Activated CD4-positive, alpha-beta T cell treated with anti-CD3 and anti-CD28 coated beads, Interleukin-2, Interleukin-6, amounts not matched to agents 100 ng/mL and 50 ng/mL, durations not matched to agents 16 hours and 8 hours (primary cell): ENCODE data around the gene RNASE13.
"Not testable (repeated sequence)": the region's sequence is repeated elsewhere in the genome, so short reads cannot be mapped to it uniquely, and the experiment has no call there.

Source experiments
- DNase-seq: peaks from one replicate; pipeline ENCODE4 v3.0.0-alpha.2; 2020

Gene RNASE13

GRCh38 chr14:21040941-21041340 lies 6.3 kb upstream of the RNASE13 start:
- not testable (repeated sequence) for DNase-seq

GRCh38 chr14:21040370-21040925 lies 5.8 kb upstream of the RNASE13 start:
- DNase-seq = no peak

GRCh38 chr14:21039585-21040369 lies 5.2 kb upstream of the RNASE13 start:
- peak; percentile 30 for DNase-seq

GRCh38 chr14:21038441-21039422 lies 4.1 kb upstream of the RNASE13 start:
- DNase-seq = no peak

DNA sequence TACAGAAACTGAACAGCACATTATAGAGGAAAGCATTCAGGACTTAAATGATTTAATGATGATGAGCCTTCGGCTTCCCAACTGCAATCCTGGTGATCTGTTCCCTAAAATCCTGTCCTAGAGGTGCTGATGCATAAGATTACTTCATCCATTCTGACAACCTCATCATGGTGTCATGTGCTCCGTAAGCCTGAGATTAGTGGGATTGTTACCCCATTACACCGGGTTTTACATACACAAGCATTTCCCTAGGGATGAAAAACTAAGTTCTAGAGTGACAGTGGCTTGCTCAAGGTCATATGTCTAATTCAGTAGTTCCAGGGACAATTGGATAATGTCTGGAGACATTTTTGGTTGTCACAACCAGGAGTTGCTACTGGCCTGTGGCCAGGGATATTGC lies 2.5 kb upstream of the RNASE13 start:
- DNase-seq = no peak

GRCh38 chr14:21036751-21037150 lies 2.1 kb upstream of the RNASE13 start:
- DNase-seq = no peak

GRCh38 chr14:21033133-21033698 lies 1.4 kb downstream of the RNASE13 start:
- DNase-seq = no peak

DNA sequence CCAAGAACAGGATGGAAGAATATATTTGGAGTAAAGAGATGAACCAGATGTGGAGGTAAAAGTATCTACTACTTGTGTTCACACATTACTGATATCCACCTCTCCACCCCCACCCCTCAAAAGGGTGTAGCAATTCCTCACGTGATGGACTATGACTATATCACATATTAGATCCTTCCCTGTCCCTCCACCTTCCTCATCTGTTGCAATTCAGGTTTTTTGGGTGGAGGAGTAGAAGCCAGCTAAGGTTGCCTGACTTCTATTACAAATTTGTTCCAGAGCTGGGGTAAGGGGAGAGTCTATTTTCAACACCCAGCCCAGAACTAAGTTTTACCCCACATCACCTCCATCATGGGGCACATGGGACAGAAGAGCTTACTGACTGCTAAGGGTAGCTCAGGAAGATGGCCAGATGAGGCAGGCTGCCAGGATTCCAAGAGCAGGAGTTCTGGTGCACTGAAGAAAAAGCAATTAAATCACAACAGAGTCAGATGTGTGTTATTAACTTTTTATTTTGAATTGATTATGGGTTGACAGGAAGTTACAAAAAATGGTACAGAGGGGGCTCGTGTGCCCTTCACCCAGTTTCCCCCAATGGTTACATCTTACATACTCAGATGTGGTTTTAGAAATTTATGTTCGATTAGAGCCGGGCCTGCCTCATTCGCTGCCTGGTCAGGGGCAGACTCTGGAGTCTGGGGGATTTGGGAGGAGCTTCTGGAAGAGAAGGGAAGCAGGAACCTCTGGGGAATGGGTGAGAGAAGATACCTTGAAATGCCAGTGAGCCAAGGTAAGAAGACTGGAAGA lies 2.1 kb downstream of the RNASE13 start:
- no peak for DNase-seq

GRCh38 chr14:21030531-21030930 lies 4.1 kb downstream of the RNASE13 start:
- DNase-seq = no peak

DNA sequence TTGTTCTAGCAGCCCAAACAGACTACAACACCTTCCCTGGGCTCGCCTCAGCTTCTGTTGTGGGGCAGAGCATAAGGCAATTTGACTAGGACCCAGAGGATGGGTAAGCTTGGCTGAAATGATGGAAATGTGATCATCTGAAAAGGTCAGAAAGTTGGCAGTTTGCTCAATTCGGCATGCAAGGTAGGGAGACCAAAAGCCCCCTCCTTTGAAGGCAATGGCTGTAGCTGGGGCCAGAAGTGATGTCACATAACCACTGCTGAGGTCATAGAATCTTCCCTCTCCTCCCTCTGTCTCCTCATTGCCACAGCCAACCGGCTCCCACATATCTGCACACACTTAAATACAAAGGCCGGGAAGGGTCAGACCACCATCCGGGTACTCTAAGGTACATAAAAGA lies 4.7 kb downstream of the RNASE13 start, which contains the start of gene TPPP2:
TSS of gene TPPP2 (plus strand) at position 301 of the 400 bp plus-strand sequence. CDS start 365 bp downstream, outside the sequence.
- DNase-seq = no peak

GRCh38 chr14:21026988-21027315 lies 7.7 kb downstream of the RNASE13 start:
- DNase-seq = no peak

DNA sequence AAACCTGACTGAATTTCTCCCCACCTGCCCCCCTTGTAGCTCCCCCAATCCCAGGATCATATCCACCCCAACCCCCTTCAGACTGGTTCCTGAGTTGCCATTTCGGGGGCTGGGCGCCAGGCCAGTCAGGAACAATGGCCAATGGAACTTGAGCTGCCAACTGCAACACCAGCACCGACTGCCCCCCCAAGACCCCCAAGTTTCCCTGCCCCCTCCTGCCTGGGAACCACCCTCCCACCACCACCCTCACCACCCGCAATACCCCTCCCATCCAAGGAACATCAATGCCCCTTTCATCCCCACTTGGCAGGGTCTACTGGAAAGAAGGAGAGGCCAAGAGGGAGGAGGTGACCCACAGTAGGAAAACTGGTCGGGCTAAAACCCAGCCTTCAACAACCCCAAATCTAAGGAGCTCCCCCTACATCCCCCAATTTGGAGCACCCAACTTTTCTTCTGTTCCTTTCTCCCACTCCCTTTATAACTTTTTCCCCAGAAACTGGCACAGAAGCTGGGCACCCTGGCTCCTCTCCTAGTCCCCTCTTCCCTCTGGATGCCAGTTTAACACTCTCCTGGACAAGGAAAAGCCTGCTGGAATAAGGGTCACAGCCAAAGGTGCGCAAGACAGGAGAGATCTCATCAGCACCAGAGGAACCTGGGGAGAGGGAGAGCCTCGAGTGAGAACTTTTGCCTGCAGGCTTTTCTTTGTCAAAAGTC lies 8.2 kb downstream of the RNASE13 start:
- no peak for DNase-seq

GRCh38 chr14:21025371-21026273 lies 9.0 kb downstream of the RNASE13 start:
- no peak for DNase-seq

- peak; percentile 51 for DNase-seq
Measured at GRCh38 chr14:21024585-21025370, 9.8 kb downstream of the RNASE13 start, which contains the start of gene NDRG2. Gene NDRG2 (minus strand): TSS chr14:21025061. CDS start chr14:21023315, 1,746 bp downstream.

DNA sequence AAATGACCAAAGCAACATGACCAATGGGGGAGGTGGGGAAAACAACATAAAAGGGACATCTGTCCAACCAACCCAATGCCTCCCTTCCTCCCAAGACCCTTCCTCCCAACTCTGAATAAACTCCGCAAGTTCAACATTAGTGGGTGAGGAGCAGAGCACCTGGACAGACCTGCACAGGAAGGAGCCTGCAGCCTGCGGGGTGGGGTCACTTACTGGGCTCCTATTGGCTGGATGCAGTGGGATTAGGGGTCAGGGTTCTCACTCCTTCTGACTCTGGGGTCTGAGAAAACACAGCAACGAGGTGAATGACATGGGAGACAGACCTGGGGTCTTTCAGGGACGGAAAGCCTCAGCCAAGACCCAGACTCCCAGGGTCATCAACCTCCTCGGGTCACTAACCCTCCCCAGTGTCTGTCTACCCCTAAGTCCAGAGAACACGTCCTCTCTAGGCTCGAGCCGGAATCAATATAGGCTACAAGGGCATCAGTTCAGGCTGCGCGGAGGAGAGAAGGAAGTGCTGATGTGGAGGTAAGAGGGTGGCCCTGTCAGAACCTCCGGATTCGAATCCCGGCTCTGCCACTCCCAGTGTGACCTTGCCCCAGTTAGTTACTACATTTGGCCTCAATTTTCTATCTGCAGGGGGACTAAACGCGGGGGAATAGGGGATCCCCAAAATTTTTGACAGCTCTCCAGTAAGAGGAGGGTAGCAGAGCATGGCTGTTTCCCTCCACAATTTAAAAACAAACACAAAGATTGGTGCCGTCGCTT lies 10.6 kb downstream of the RNASE13 start:
- peak; percentile 14 for DNase-seq

DNA sequence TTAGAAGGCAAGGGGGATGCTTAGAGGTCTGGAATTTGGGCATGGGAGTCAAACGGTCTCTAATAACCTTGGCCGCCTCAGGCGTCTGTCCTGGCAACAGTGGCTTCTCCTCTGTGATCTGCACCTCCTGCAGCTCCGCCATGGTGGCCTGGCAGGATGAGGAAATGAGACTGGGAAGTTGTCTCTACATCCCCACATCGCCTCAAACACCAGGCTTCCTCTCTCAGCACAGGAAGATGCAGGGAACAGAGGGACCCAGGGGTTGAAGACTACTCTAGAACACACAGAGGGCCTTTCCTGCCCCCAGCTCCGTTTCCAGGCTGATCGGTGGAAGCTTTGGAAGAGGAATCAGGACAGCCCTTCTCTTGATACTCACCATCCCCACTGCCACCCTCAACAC lies 11.4 kb downstream of the RNASE13 start:
- DNase-seq = no peak

- DNase-seq = no peak
Measured at GRCh38 chr14:21022686-21023085, 11.9 kb downstream of the RNASE13 start.

DNA sequence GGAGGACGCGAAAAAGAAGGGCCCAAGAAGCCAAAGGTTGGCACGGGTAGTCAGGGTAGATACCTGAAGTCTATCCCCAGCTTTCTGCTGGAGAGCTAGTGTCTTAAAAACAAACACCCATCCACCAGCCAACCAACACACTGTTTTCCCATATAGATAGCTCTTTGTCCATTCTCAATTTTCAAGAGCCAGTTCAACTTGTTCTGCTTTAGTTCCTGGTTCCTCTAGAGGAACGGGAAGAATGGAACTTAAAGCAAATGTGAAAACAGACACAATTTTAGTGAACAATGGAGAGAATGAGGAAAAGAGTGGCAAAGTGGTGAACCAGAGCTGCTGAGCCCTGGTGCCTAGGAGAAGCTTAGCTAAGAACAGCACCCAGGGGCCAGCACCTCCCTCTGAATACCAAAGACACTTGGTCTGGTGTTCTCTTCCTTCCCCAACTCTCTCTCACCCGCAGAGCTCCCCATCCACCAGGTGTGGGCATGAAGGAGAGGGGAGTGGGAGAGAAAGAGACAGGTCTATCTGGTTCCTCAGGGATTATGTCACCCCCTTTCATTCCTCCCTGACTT lies 13.5 kb downstream of the RNASE13 start:
- no peak for DNase-seq
